Stimulated activated CD8-positive, alpha-beta memory T cell treated with anti-CD3 and anti-CD28 coated beads, Interleukin-12 subunit alpha, Interleukin-12 subunit beta, amount 100 ng/mL, for 24 hours (primary cell): Measurements from ENCODE around the gene ELL.
"Not testable (repeated sequence)": the region's sequence is repeated elsewhere in the genome, so short reads cannot be mapped to it uniquely, and the experiment has no call there.

ENCODE experiments used
- DNase-seq: peaks from one replicate; pipeline ENCODE4 v3.0.0-alpha.2; 2020; ENCODE audit errors: extremely low read depth

The ELL gene

DNA sequence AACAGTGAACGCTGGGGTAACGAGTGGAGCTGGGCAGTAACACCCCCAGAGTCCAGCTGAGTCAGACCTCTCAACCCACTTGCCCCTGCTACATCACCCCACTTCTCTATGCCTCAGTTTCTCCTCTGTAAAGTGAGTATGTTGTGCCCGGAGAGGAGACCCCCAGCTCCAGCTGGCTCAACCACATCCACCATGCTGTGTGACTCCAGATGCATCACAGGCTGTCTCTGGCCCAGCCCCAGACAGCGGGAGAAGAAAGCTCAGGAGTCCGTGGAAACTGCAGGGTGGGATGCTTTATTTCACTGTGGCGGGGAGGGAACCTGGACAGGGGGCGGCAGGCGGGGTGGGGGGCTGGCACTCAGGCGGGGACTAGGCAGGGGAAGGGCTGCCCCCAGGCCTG lies 9.6 kb upstream of the ELL start:
- no peak for DNase-seq

DNA sequence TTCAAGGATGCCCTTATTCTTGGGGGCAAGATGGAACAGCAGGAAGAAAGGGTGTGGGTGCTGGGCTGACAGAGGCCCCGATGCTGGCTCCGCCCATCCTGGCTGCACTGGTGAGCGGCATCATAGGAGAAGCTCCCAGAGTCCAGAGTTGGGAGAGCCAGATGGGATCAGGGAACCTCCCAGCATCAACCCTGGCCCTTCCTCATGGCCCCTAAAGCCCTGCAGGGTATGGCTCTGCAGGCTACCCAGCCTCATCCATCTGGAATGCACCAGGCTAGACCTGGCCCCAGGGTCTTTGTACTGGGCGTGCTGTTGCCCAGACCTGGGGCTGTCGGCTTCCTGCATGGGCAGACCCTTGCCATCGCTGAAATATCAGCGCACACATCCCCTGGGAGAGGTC lies 7.9 kb upstream of the ELL start:
- no peak for DNase-seq

DNA sequence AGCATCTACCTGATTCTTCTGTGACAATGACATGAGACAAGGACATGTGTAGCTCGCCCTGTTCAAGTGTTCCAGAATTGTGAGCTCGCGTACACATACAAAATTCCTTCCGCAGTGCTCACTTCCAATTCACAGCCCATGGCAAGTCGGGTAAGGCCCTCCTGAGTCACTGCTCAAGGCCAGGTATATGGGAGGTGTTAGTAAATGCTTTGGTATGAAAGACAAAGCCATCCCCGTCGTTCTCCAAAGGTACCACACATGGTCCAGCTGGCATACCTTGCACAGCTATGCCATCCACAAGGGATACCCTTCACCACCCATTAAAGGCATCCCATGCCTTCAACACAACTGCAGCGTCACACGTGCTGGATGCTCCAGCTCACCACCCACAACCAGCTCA lies 4.4 kb upstream of the ELL start:
- DNase-seq: no peak

DNA sequence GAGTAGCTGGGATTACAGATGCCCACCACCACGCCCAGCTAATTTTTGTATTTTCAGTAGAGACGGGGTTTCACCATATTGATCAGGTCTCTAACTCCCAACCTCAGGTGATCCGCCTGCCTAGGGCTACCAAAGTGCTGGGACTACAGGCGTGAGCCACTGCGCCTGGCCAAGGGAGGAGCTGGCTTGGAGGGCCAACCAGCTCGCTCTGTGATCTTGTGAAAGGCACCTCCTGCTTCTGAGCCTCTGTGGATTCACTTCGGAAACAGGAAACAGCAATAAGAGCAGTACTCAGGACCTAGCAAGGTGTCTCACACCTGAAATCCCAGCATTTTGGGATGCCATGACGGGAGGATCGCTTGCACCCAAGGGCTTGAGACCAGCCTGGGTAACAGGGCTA lies 2.0 kb upstream of the ELL start:
- no peak for DNase-seq

DNA sequence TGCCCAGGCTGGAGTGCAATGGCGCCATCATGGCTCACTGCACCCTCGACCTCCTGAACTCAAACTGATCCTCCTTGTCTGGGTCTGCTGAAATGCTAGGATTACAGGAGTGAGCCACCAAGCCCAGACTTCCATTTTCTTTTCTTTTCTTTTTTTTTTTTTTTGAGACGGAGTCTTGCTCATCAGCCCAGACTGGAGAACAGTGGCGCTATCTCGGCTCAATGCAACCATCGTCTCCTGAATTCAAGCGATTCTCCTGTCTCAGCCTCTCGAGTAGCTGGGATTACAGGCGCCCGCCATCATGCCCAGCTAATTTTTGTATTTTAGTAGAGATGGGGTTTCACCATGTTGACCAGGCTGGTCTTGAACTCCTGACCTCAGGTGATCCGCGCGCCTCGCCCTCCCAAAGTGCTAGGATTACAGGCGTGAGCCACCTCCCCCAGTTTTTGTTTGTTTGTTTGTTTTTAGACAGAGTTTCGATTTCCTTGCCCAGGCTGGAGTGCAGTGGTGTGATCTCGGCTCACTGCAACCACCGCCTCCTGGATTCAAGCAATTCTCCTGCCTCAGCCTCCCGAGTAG lies 1.1 kb upstream of the ELL start:
- DNase-seq: not testable (repeated sequence)

DNA sequence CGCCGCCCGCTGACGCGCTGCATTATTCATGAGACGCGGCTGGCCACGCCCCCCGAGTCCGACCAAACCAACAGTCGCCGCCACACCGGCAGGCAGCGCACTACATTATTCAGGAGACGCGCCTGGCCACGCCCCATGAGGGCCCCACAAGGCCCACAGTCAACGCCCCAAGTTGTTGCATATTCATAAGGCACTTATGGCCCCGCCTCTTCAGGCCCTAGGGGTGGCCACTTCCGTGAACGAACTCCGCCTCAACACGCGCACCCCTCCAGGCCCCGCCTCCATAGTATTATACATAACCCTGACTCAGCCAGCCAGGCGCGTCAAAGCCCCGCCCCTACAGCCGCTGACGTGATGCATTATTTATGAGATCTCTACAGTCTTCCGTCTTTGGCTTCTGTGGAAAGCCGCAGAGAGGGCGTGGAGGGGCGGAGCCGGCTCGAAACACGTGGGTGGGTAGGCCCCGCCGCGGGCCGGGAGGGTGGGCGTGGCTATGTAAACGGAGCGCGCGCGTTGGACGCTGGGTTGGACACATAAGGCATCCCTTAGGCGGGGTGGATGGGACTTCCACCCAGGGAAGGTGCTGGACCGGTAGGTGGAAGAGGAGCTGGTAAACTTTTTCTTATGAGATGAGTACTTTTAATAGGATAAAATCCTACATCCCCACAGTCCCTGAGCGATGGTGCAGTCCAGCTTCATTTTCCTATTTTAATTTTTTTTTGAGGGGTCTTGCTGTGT lies 423 bp upstream of the ELL start:
- DNase-seq: peak; percentile 100

DNA sequence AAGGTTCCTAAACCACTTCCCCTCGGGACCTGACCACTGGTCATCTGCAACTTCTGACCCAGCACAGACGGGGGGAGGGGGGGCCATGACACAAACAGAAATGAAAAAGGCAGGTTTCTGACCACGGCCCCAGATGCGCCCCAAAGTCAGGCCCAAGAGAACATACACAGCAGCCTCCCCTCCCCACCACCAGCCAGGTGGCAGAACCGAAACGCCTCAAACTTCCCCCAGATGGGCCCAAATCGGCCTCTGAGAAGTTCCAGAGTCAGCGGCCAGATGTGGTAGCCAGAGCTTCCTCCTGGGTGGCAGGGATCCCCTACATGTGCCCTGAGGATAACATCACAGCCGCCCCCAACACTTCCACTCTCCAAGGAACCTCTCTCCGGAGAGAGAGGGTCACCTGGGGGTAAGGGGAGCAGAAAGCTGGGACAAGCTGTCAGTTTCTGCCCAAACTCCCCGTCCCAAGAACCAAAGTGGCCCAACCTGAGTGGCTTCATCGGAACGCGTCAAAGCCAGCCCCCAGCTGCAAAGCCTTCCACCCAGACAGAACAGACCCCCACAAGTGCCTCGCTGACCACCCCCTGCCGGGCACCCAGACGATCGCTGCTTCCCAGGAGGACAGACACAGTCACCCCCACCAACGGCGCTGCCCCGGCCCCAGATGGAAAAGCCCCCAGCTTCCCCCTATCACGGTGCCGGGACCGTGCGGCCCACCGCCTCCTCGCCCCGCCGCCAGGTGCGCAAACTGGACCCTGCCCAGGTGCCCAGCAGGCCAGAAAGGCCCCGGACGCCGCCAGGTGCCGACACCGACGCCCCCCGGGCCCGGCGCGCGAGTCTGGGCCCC lies 800 bp downstream of the ELL start:
- no peak for DNase-seq

DNA sequence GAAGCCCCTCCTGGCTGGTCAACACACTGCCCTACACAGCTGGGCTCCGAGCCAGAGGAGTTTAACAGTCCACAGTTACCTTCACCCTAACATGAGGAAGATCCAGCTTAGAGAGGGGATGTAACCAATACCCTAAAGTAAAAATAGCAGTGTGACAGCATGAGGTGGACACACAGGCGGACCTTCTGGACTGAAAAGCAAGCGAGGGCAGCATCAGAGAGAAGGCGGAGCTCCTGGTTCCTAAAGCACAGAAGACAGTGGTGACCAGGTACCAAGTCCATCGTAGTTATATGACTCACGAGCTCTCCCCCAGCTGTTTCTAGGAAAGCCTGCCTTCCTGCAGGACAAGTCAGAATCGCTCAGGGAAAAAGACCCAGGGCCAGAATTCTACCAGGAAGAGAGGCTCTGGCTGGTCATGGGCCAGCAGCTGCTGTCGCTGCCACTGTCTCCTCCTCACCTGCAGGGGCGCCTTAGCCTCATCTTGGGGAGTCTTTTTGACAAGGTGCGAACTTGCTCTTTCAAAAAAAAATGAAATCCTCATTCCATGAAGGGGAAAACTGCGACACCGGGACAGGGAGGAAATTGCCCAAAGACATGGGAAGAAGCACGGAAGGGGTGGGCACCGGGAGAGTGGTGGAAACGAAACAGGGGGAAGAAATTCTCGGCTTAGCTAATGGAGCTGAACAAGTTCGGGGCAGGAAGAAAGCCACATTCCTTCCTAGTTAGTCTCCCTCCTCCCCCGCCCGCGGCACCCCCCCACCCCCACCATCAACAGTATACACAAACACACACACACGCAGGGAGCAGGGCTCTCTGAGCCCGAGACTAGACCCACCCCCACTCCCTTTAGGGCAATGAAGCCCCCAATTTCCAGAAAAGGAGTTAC lies 1.7 kb downstream of the ELL start:
- peak; percentile 33 for DNase-seq

DNA sequence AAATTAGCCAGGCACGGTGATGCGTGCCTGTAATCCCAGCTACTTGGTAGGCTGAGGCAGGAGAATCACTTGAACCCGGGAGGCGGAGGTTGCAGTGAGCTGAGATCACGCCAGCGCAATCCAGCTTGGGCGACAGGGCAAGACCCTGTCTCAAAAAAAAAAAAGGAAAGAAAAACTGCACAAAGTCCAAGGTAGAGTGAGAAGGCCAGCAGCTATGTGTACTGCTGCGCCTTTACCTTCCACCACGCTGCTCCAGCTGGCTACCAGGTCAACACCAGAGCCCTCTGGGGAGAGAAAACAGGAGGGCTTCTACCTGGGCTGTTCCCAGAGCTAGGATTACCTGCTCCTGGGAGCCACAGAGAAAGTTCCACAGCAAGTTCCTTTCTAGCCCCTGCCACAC lies 3.2 kb downstream of the ELL start:
- no peak for DNase-seq

DNA sequence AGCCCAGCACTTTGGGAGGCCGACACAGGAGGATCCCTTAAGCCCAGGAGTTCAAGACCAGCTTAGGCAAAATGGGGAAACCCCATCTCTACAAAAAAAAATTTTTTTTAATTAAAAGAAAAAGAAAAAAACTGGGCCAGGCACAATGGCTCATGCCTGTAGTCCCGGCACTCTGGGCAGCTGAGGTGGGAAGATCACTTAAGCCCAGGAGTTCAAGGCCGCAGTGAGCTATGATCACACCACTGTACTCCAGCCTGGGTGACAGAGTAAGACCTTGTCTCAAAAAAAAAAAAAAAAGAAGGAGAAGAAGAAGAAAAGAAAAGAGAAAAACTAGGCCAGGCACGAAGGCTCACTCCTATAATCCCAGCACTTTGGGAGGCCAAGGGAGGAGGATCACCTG lies 4.3 kb downstream of the ELL start:
- DNase-seq: no peak

DNA sequence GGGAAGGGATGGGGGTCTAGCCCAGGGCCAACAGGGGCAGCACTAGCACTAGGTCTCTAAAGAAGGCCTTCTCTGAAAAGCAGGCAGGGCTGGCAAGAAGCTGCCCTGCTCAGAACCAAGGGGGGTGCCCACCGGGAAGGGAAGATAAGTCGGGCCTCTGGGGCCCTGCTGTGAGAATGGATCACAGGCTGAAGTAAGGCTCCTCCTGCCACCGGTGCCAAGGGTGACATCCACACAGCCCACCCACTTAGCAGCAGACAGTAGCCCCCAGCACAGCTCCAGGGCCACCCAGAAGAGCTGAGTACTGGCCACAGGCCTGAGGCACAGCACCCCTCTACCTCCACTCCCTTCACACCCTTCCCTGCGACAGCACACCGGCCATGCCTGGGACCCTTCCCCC lies 5.9 kb downstream of the ELL start:
- DNase-seq: no peak

DNA sequence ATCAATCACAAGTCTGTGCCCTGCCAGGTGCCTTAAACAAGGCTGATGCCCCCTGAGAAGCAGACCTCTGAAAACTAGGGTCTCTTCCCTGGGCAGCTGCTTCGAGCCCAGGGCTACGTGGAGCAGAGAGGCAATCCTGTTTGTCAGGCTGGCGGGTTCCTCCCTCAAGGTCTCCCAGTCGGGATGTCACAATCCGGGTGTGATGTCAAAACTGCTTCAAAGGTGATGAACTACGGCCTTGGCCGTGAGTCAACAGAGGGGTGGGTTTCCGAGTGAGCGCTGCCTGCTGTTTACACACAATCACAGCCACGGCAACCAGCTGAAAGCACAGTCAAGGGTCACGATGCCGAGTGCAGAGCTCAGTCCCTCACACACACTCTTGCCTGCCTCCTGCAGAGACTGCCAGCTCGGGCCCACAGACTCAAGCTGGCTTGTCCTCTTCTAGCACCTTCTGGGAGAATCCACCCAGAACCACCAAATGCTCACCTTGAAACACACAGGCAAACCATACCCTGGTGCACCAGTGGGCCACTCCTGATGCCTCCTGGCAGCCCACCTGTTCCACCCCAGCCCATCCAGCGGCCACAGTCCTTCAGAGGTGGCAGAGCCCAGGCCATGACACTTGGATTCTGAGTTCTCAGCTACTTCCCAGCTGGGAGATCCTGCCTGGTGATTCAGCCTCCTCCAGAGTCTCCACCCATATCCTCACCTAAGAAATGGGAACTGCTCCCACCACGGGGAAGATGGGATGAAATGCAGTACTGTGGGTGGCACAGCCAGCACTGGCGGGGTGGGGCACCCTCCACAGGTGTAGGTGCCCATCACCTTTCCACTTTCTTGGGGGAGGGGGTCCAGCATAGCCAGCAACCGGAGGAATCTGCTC lies 6.8 kb downstream of the ELL start:
- no peak for DNase-seq

DNA sequence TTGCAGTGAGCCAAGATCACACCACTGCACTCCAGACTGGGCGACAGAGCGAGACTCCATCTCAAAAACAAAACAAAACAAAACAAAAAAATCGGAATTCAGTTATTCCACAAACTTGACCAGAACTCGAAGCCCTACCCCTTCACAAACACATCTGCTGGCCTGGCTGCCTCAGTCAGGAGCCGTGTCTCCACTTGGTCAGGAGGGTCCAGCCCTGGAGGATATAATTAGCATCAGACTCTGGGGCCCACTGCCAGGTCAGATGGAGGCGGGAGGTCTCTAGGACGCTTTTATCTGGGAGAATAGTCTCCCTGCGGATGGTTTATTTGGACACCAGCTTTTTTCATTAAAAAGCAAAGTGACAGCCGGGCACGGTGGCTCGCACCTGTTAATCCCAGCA lies 8.0 kb downstream of the ELL start:
- DNase-seq: no peak

DNA sequence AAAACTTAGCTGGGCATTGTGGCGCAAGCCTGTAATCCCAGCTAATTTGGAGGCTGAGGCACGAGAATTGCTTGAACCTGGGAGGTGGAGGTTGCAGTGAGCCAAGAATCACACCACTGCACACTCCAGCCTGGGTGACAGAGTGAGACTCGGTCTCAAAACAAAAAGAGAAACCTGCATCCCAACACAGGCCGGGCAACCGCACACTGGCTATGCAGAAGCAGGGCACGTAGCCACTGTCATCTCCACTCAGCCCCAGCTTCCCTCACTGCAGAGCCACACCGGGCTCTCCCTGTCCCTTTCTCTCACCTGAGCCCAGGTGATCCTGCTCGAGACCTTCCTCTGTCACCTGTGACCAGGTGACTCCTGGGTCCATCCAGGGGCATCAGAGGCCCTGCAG lies 11.7 kb downstream of the ELL start:
- DNase-seq: no peak

DNA sequence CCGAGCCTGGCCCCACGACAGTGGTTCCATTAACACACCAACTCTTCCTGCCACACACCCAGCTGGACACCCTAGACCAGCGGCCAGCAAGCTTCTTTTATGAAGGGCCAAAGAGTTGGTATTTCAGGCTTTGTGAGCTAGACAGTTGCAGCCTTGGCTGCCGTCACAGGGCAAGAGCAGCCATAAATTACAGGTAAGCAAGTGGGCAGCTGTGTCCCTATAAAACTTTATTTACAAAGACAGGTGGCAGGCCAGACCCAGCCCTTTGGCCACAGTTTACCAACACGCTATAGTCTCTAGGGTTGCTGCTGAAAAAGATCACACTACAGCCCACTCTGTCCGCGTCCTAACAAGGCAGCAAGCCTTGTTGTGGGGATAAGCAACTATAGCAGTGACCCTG lies 13.3 kb downstream of the ELL start:
- DNase-seq: no peak

DNA sequence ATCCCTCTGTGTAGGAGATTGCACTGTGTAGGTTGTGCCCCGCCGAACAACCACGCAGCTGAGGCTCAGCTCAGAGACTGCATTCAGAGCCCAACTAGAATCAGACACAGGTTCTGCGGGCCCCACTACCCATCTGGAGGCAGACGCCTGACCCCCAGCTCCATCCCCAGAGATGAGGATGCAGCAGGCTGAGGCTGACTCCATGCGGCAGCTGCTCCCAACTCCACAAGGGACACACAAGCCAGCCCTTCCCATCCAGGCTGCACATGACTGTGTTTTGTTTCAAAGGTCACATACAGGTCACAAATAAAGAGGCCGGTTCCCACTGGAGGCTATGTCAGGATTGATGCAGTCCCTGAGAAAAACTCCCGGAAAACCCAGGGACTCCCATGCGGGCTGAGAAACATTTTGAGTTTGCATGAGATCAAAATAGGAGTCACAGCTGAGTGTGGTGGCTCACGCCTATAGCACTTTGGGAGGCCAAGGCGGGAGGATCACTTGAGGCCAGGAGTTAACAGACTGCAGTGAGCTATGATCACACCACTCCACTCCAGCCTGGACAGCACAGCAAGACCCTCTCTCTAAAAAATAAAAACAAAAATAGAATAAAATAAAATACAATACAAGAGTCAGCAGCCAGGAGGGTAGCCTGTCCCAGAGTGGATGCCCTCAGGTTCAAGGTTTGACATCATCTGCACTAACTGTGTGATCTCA lies 14.0 kb downstream of the ELL start:
- no peak for DNase-seq

DNA sequence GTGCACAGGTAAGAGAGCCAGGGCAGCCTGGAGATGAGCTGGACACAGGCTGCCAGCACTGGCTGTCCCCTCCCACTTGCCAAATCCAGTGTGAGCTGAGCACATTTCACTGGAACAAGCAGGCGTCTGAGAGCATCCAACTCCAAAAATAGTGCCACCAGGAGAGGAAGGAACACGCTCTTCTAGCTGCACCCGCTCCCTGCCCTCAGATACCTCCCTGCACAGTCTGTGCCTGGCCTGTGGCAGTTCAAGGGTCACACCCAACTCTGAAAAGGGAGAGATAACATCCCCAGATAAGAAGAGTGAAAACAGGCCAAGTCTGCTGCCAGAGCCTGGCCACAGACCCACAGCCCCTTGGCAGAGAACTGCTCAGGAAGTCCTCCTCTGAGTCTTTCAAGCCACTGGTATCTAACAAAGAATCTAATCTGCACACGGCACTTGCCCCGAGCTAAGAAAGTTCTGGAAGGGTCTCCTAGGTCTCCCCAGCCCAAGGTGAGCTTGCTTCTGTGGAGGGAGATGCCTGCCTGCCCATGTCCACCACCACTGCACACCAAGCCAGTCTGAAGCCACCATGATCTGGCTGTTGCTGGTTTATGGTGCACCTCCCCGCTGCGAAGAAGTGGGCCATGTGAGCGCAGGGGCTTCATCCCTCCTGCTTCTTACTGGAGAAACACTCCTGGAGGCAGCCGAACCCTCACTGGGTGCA lies 14.7 kb downstream of the ELL start:
- DNase-seq: no peak

DNA sequence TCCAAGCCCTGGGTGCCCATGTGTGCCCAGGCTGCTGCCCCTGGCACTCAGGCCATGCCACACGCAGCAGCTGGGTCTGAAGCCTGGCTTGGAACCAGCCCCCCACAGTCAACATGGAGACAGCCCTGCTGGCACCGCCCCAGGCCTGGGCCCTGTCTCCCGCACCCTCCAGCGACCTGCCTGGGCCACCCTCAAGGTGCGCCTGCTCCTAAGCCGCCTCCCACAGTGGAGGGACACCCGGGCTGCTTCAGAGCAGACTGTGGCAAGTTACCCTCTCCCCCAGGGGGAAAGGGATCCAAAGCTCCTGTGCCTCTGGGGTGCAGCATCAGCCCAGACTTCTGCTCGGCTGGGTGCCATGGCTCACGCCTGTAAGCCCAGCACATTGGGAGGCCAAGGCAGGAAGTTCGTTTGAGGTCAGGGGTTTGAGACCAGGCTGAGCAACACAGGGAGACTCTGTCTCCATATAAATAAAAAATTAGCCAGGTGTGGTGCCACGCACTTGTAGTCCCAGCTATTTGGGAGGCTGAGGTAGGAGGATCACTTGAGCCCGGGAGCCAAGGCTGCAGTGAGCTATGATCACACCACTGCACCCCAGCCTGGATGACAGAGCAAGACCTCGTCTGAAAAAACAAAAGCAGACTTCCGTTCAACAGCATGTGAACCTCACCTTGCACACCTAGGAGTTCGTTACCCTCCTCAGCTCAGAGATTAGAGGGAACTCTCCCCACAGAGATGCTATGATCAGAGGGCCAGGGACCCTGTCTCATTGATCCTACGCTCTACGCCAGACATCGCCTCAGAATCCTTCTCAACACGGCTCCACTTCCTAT lies 15.6 kb downstream of the ELL start:
- no peak for DNase-seq
